ENCODE data around the gene TBL1X.

Gene TBL1X

DNA sequence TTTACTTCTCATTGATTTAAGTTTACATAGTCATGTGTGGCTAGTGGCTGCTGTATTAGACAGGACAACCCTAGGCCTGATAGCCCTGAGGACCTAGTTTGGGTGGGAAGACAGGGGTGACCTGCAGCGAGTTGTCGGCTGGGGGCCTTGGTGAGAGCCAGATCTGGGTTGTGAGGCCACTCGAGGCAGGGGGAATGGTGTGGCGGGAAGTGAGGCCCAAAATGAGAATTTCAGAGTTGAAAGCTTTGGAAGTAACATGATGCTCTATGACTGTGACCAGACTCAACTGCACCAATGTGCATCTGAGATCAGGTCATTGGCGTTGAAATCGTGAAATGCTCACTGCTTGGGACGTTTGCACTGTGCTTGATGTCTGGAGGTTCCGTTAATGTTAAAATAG lies 72.9 kb downstream of the TBL1X start:
- DNase-seq (ENCODE audit: extremely low spot score), result no peak
- TF ChIP-seq, protein P1, sequence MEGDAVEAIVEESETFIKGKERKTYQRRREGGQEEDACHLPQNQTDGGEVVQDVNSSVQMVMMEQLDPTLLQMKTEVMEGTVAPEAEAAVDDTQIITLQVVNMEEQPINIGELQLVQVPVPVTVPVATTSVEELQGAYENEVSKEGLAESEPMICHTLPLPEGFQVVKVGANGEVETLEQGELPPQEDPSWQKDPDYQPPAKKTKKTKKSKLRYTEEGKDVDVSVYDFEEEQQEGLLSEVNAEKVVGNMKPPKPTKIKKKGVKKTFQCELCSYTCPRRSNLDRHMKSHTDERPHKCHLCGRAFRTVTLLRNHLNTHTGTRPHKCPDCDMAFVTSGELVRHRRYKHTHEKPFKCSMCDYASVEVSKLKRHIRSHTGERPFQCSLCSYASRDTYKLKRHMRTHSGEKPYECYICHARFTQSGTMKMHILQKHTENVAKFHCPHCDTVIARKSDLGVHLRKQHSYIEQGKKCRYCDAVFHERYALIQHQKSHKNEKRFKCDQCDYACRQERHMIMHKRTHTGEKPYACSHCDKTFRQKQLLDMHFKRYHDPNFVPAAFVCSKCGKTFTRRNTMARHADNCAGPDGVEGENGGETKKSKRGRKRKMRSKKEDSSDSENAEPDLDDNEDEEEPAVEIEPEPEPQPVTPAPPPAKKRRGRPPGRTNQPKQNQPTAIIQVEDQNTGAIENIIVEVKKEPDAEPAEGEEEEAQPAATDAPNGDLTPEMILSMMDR (IDR thresholded peaks at IDR 0.05; ENCODE audit: control extremely low read depth, extremely low read depth, low read depth, missing control alignments), result no peak
- POLR2A ChIA-PET, result no interaction called here

DNA sequence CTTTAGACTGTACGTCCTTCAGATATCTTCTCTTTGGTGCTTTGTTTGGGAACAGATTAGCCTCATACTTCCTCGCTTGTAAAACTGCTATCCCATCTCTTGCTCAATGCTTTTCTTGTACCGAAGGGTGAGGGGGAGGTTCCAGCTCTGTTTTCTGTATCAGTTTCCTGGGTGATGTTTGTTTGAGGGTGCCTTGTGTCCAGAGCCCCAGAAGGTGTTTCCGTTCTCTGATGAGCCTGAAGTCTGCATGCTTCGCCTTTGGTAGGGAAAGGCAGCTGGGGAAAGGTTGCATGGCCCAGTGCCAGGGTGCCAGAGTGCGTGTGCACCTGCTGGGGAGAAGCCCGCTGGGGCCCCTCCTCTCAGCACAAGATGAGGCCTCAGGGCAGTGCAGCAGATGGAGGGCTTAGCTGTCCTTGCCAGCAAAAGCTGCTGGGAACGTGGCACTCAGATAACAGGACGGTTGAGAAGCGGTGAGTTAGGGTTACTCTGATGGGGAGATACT lies 73.7 kb downstream of the TBL1X start:
- POLR2A ChIA-PET, result no interaction called here
- TF ChIP-seq, protein P1 (IDR thresholded peaks at IDR 0.05; ENCODE audit: control extremely low read depth, extremely low read depth, low read depth, missing control alignments), result no peak
- no peak for DNase-seq (ENCODE audit: extremely low spot score)
- CTCF ChIA-PET, result no interaction called here

More for the DNA sequence above, 72.9 kb downstream of the TBL1X start:
- CTCF ChIA-PET, result no interaction called here

DNA sequence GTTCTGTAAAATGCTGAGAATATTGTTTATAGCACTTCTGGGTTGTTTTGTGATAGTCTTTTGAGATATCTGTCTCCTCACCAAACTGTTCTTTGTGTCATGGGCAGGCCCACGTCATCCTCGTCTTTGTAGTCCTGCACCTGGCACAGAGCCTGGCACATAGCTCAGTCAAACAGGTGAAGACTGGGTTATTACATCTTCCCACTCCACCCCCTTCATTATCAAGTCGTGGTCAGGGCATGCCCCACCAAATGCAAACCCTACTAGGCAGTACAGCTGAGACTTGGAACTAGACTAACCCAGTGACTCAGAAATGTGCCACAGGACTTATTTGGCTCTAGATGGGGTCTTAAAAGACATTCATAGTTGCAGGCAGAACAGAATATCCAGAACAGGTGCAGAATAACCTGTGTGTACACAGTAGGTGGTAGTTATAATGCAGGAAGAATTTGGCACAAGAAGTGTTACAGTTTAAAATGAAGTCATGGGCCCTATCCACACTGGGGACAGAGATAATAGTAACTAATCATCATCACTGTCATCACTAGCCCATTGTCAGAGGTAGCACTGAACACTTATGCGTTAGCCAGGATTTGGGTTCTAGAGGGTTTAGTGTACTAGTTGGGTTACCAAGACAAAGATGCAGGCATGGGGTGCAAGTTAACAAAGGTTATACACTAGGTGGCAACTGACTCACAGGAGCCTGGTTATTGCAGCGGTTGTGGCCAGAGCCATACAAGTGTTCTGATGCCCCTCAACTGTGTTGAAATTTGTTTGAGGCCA lies 74.9 kb downstream of the TBL1X start:
- no peak for DNase-seq (ENCODE audit: extremely low spot score)
- POLR2A ChIA-PET, result no interaction called here
- CTCF ChIA-PET, result no interaction called here
- TF ChIP-seq, protein P1 (IDR thresholded peaks at IDR 0.05; ENCODE audit: control extremely low read depth, extremely low read depth, low read depth, missing control alignments), result no peak

DNA sequence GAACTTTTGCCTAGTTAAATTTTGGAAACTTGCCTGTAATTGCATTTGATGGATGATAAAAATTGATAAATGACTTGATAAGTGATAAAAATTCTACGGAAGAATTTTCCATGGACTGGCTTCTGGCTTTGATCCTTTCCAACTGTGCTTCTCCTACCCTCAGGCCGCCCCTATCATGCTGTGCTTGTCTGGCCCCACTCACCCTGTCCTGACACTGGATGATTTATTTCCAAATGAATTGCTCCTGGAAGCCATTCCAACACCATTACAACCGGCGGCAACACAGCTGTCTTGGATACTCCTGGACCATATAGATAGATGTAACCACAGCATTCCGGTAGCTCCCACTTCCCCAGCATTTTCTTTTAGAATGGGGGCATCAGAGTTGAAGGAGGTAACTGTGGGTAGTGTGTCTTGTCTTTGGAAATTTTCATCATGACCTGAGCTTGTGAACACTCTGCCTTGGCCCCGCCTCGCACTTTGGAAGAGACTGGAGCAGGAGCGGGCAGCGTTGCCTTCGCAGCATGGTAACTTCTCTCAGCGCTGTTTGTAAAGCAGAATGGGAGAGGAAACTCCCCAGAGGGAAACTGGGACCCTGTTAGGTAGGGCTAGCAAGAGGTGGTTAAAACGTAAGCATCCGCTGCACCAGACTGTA lies 77.4 kb downstream of the TBL1X start:
- CTCF ChIA-PET, result no interaction called here
- no peak for DNase-seq (ENCODE audit: extremely low spot score)
- POLR2A ChIA-PET, result no interaction called here
- TF ChIP-seq, protein P1 (IDR thresholded peaks at IDR 0.05; ENCODE audit: control extremely low read depth, extremely low read depth, low read depth, missing control alignments), result no peak

DNA sequence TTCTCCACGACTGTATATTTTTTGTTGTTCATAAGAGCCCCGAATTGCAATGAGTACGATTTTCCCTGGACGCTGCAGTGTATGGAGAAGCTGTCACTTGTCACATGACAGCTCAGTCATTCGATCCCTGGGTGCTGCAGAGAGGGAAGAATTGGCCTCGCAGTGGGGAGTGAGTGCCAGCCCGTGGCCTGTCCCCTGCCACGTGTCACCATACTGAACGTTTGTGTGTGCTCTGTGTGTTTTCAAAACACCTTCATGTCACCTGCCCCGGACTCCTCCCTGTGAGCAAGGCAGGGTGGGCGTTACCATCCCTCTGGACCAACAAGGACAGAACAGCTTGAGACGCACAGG lies 77.9 kb downstream of the TBL1X start:
- ChIA-PET POLR2A (no interaction called here), CTCF (no interaction called here)
- no peak for DNase-seq (ENCODE audit: extremely low spot score)
- TF ChIP-seq, protein P1 (IDR thresholded peaks at IDR 0.05; ENCODE audit: control extremely low read depth, extremely low read depth, low read depth, missing control alignments), result no peak

DNA sequence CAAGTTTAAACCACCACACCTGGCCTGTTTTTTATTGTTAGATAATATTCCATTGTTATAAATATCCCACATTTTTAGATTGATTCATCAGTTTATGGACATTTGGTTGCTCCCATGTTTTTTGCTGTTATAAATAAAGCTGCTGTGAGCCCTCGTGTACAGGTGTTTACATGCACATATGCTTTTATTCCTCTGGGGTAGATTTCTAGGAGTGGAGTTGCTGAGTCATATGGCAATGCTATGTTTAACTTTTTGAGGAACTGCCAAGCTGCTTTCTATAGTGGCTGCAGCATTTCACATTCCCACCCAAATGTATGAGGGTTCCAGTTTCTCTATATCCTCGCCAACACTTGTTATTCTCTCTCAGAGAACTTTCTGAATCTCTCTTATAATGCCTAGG lies 90.5 kb downstream of the TBL1X start:
- TF ChIP-seq, protein P1 (IDR thresholded peaks at IDR 0.05; ENCODE audit: control extremely low read depth, extremely low read depth, low read depth, missing control alignments), result no peak
- ChIA-PET POLR2A (no interaction called here), CTCF (no interaction called here)
- DNase-seq (ENCODE audit: extremely low spot score), result no peak

Measured in GM10248 (cell line).